ENCODE measurements around the gene PPP4R2. TPM values are rescaled to one million over a fixed set of nuclear protein-coding genes. Genes with fewer than 3 reads are reported as not detected.
A peak's percentile ranks its signal among the peaks of the same experiment; 100 is the strongest.

PPP4R2 gene
- total RNA-seq, 2 experiments from 2014 or later: 76.0 to 118 TPM

GRCh38 chr3:73098873-73099272 is 102.3 kb downstream of the PPP4R2 start:
- Mint-ChIP-seq H3K36me3 (no peaks in the 10 kb centered on the region), H3K27me3 (peaks cover 10% of the 10 kb centered on the region), H3K9me3 (ENCODE audit: low read depth) (no peaks in the 10 kb centered on the region), H3K27ac (no peak overlapping the region), H3K4me3 (no peak overlapping the region), H3K4me1 (peaks cover 8% of the 10 kb centered on the region)
- CTCF ChIA-PET: no interaction called here
- ATAC-seq: no peak
- no peak for DNase-seq

- H3K27ac Mint-ChIP-seq: no peak overlapping the region
- no peaks in the 10 kb centered on the region for H3K36me3 Mint-ChIP-seq
- H3K4me3 Mint-ChIP-seq: no peak overlapping the region
- CTCF ChIA-PET: interaction anchor here (1.0 to 2.3 kb wide), 7 partner anchors 10 to 401 kb away, joined by 3 to 7 read pairs (median 3); no protein-coding TSS in a partner anchor
- H3K27me3 Mint-ChIP-seq: peaks cover 5% of the 10 kb centered on the region
- DNase-seq (peak; percentile 84), ATAC-seq (peak; percentile 77)
- no peaks in the 10 kb centered on the region for H3K9me3 Mint-ChIP-seq (ENCODE audit: low read depth)
- no peaks in the 10 kb centered on the region for H3K4me1 Mint-ChIP-seq
Observed at GRCh38 chr3:73100741-73101559, 104.3 kb downstream of the PPP4R2 start.

GRCh38 chr3:73101881-73102280 is 105.3 kb downstream of the PPP4R2 start:
- H3K36me3 Mint-ChIP-seq: no peaks in the 10 kb centered on the region
- H3K27me3 Mint-ChIP-seq: peaks cover 5% of the 10 kb centered on the region
- CTCF ChIA-PET: interaction anchor here (0.8 to 2.3 kb wide), 7 partner anchors 9 to 401 kb away, joined by 3 to 7 read pairs (median 3); no protein-coding TSS in a partner anchor
- no peaks in the 10 kb centered on the region for H3K4me1 Mint-ChIP-seq
- no peak overlapping the region for H3K27ac Mint-ChIP-seq
- no peak for DNase-seq
- no peak for ATAC-seq
- no peak overlapping the region for H3K4me3 Mint-ChIP-seq
- no peaks in the 10 kb centered on the region for H3K9me3 Mint-ChIP-seq (ENCODE audit: low read depth)

- H3K27me3 Mint-ChIP-seq: peaks cover 3% of the 10 kb centered on the region
- H3K27ac Mint-ChIP-seq: no peak overlapping the region
- H3K4me1 Mint-ChIP-seq: no peaks in the 10 kb centered on the region
- no peak overlapping the region for H3K4me3 Mint-ChIP-seq
- CTCF ChIA-PET: no interaction called here
- ATAC-seq: no peak
- DNase-seq: no peak
- H3K36me3 Mint-ChIP-seq: no peaks in the 10 kb centered on the region
- H3K9me3 Mint-ChIP-seq (ENCODE audit: low read depth): no peaks in the 10 kb centered on the region
Observed at GRCh38 chr3:73107215-73107614, 110.6 kb downstream of the PPP4R2 start.

- CTCF ChIA-PET: no interaction called here
- no peaks in the 10 kb centered on the region for H3K4me1 Mint-ChIP-seq
- H3K4me3 Mint-ChIP-seq: no peak overlapping the region
- H3K27ac Mint-ChIP-seq: no peak overlapping the region
- no peaks in the 10 kb centered on the region for H3K36me3 Mint-ChIP-seq
- DNase-seq: no peak
- peaks cover 3% of the 10 kb centered on the region for H3K27me3 Mint-ChIP-seq
- no peak for ATAC-seq
- no peaks in the 10 kb centered on the region for H3K9me3 Mint-ChIP-seq (ENCODE audit: low read depth)
Observed at GRCh38 chr3:73107676-73108187, 111.1 kb downstream of the PPP4R2 start.

- DNase-seq (no peak), ATAC-seq (no peak)
- Mint-ChIP-seq H3K27me3 (peaks cover 7% of the 10 kb centered on the region), H3K9me3 (ENCODE audit: low read depth) (no peaks in the 10 kb centered on the region), H3K36me3 (no peaks in the 10 kb centered on the region), H3K4me1 (no peaks in the 10 kb centered on the region), H3K27ac (no peak overlapping the region), H3K4me3 (no peak overlapping the region)
- CTCF ChIA-PET: no interaction called here
Observed at GRCh38 chr3:73108750-73109149, 112.1 kb downstream of the PPP4R2 start.

GRCh38 chr3:73110530-73110929 is 113.9 kb downstream of the PPP4R2 start:
- Mint-ChIP-seq H3K27ac (no peak overlapping the region), H3K9me3 (ENCODE audit: low read depth) (no peaks in the 10 kb centered on the region), H3K36me3 (no peaks in the 10 kb centered on the region), H3K4me1 (no peaks in the 10 kb centered on the region), H3K27me3 (peaks cover 7% of the 10 kb centered on the region), H3K4me3 (no peak overlapping the region)
- ATAC-seq (no peak), DNase-seq (no peak)
- CTCF ChIA-PET: interaction anchor here (1.0 kb wide), 1 partner anchor 9 kb away, joined by 3 read pairs; no protein-coding TSS in a partner anchor

- no peak for DNase-seq
- H3K4me1 Mint-ChIP-seq: no peaks in the 10 kb centered on the region
- no peaks in the 10 kb centered on the region for H3K9me3 Mint-ChIP-seq (ENCODE audit: low read depth)
- peaks cover 5% of the 10 kb centered on the region for H3K27me3 Mint-ChIP-seq
- H3K27ac Mint-ChIP-seq: no peak overlapping the region
- H3K36me3 Mint-ChIP-seq: no peaks in the 10 kb centered on the region
- no peak for ATAC-seq
- CTCF ChIA-PET: interaction anchor here (1.5 kb wide), 1 partner anchor 13 kb away, joined by 3 read pairs; no protein-coding TSS in a partner anchor
- no peak overlapping the region for H3K4me3 Mint-ChIP-seq
Observed at GRCh38 chr3:73114711-73115110, 118.1 kb downstream of the PPP4R2 start.

GRCh38 chr3:73115806-73116205 is 119.2 kb downstream of the PPP4R2 start:
- H3K27ac Mint-ChIP-seq: no peak overlapping the region
- no peaks in the 10 kb centered on the region for H3K4me1 Mint-ChIP-seq
- no peak overlapping the region for H3K4me3 Mint-ChIP-seq
- H3K36me3 Mint-ChIP-seq: no peaks in the 10 kb centered on the region
- DNase-seq: no peak
- CTCF ChIA-PET: interaction anchor here (1.5 kb wide), 1 partner anchor 14 kb away, joined by 3 read pairs; no protein-coding TSS in a partner anchor
- H3K27me3 Mint-ChIP-seq: peaks cover 5% of the 10 kb centered on the region
- no peak for ATAC-seq
- no peaks in the 10 kb centered on the region for H3K9me3 Mint-ChIP-seq (ENCODE audit: low read depth)

Other genes with a start within 250 kb of the PPP4R2 start
- gene SHQ1, start 148.4 kb upstream of the PPP4R2 start, total RNA-seq: 10 to 100 TPM; 27.4 to 30.7 TPM
- gene GXYLT2, start 108.8 kb upstream of the PPP4R2 start, total RNA-seq: not detected
- gene EBLN2, start 64.8 kb downstream of the PPP4R2 start, total RNA-seq: 1 to 10 TPM; 5.1 to 6.2 TPM